ENCODE results near the gene POLD4. TPM values are rescaled to one million over a fixed set of nuclear protein-coding genes. Genes with fewer than 3 reads are reported as not detected.

The POLD4 gene
- total and polyA plus RNA-seq, 2 of the 13 experiments (the other 11 are each of a cell fraction or from before 2014, with no cell fraction given), result 10.5 to 27.4 TPM

DNA sequence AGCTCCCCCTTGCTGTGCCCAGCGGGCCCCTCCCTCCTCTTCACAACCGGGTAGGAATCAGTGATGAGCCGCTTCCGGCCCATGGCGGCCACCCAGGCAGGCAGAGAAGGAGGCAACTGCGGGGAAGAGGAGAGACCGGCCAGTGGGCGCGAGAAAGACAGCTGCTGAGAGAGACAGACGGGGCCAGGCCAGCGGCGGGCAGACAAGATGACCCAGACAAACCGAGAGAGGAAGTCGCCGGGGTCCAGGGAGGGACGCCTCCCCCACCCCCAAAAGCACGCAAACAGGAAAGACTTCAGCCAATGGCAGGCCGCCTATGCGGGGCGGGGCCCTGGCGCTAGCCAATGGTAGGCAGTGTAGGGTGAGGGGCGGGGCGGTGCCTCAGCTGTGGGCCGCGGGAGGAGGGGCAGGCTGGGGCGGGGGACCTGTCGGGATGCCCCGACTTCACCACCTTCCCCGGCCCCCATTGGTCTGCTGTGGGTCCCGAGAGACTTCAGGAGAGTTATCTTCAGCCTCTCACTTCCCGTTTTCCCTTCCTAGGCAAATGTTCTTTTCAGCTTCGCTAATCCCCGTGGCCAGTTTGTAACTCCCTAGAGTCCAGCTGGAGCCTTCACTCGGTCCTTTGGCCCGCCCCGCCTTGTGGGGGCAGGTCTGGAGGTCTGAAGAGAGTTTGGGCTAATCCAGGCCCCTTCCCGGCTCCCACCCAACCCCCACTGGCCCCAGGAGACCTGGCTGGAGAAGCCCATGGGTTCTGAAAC, at the start of gene POLD4 (continued):
- TF ChIP-seq, protein P1, sequence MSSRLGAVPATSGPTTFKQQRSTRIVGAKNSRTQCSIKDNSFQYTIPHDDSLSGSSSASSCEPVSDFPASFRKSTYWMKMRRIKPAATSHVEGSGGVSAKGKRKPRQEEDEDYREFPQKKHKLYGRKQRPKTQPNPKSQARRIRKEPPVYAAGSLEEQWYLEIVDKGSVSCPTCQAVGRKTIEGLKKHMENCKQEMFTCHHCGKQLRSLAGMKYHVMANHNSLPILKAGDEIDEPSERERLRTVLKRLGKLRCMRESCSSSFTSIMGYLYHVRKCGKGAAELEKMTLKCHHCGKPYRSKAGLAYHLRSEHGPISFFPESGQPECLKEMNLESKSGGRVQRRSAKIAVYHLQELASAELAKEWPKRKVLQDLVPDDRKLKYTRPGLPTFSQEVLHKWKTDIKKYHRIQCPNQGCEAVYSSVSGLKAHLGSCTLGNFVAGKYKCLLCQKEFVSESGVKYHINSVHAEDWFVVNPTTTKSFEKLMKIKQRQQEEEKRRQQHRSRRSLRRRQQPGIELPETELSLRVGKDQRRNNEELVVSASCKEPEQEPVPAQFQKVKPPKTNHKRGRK (CRISPR knock-in tag; IDR thresholded peaks at IDR 0.05), result no peak
- TF ChIP-seq ZFP62 (CRISPR knock-in tag; IDR thresholded peaks at IDR 0.05), result no peak
- no peak for TF ChIP-seq ZNF232 (CRISPR knock-in tag; IDR thresholded peaks at IDR 0.05; ENCODE audit: borderline replicate concordance)
- TF ChIP-seq KDM2A (CRISPR knock-in tag; IDR thresholded peaks at IDR 0.05; ENCODE audit: borderline replicate concordance, low read depth), result peak; percentile 37; the same call in 1 of the 2 replicates
- no peak for TF ChIP-seq ATRX (CRISPR knock-in tag; IDR thresholded peaks at IDR 0.05; ENCODE audit: borderline replicate concordance)
- TF ChIP-seq SAFB2 (CRISPR knock-in tag; IDR thresholded peaks at IDR 0.05; ENCODE audit: borderline replicate concordance, low read depth), result no peak
- TF ChIP-seq BORCS8-MEF2B (CRISPR knock-in tag; IDR thresholded peaks at IDR 0.05), result no peak
- no peak for TF ChIP-seq NFE2L1 (CRISPR knock-in tag; IDR thresholded peaks at IDR 0.05; ENCODE audit: borderline replicate concordance)
- TF ChIP-seq, protein P2, sequence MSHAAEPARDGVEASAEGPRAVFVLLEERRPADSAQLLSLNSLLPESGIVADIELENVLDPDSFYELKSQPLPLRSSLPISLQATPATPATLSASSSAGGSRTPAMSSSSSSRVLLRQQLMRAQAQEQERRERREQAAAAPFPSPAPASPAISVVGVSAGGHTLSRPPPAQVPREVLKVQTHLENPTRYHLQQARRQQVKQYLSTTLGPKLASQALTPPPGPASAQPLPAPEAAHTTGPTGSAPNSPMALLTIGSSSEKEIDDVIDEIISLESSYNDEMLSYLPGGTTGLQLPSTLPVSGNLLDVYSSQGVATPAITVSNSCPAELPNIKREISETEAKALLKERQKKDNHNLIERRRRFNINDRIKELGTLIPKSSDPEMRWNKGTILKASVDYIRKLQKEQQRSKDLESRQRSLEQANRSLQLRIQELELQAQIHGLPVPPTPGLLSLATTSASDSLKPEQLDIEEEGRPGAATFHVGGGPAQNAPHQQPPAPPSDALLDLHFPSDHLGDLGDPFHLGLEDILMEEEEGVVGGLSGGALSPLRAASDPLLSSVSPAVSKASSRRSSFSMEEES (CRISPR knock-in tag; IDR thresholded peaks at IDR 0.05), result no peak
- TF ChIP-seq ZNF30 (CRISPR knock-in tag; IDR thresholded peaks at IDR 0.05), result no peak
- TF ChIP-seq TOE1 (CRISPR knock-in tag; IDR thresholded peaks at IDR 0.05), result no peak
- no peak; the same call in 1 of the 2 replicates for TF ChIP-seq ZNF607 (CRISPR knock-in tag; IDR thresholded peaks at IDR 0.05; ENCODE audit: borderline replicate concordance)
- no peak for TF ChIP-seq PAX8 (CRISPR knock-in tag; IDR thresholded peaks at IDR 0.05; ENCODE audit: borderline replicate concordance)
- TF ChIP-seq ADNP (CRISPR knock-in tag; IDR thresholded peaks at IDR 0.05), result no peak
- TF ChIP-seq SMAD1 (CRISPR knock-in tag; IDR thresholded peaks at IDR 0.05; ENCODE audit: borderline replicate concordance, low read depth), result no peak
- TF ChIP-seq KAT7 (CRISPR knock-in tag; IDR thresholded peaks at IDR 0.05; ENCODE audit: borderline replicate concordance), result no peak
- TF ChIP-seq HOXA9 (CRISPR knock-in tag; IDR thresholded peaks at IDR 0.05; ENCODE audit: borderline replicate concordance), result no peak
- TF ChIP-seq NR2F6 (IDR thresholded peaks at IDR 0.05), result 0 out of 2 replicates have a peak, but pooled peaks have one; percentile 9
- no peak for TF ChIP-seq NR2F6 (CRISPR knock-in tag; IDR thresholded peaks at IDR 0.05)
